BLaER1 treated with 17β-estradiol and CSF1 and Interleukin-3, amounts not matched to agents 10 nM and 100 nM (cell line): ENCODE results near the gene OGDH.
A peak's percentile ranks its signal among the peaks of the same experiment; 100 is the strongest.

ENCODE experiments used
- H3K27ac ChIP-seq, 11 experiments: shearing (Covaris generic); formaldehyde crosslinking; 2 replicates each; pipeline ENCODE4 v1.8.1; 2022
- H3K27me3 ChIP-seq, 11 experiments: shearing (Covaris generic); formaldehyde crosslinking; 2 replicates each; pipeline ENCODE4 v1.8.1; 2022
- H3K36me3 ChIP-seq, 11 experiments: shearing (Covaris generic); formaldehyde crosslinking; 2 replicates each; pipeline ENCODE4 v1.8.1; 2022
- H3K4me1 ChIP-seq, 10 experiments: shearing (Covaris generic); formaldehyde crosslinking; 2 replicates each; pipeline ENCODE4 v1.8.1; 2022
- H3K4me2 ChIP-seq, 11 experiments: shearing (Covaris generic); formaldehyde crosslinking; 2 replicates each; pipeline ENCODE4 v1.8.1; 2022
- H3K4me3 ChIP-seq, 10 experiments: shearing (Covaris generic); formaldehyde crosslinking; 2 replicates each; pipeline ENCODE4 v1.8.1; 2022
- H3K9ac ChIP-seq, 11 experiments: shearing (Covaris generic); formaldehyde crosslinking; 2 replicates each; pipeline ENCODE4 v1.8.1; 2022
- H3K9me3 ChIP-seq, 11 experiments: shearing (Covaris generic); formaldehyde crosslinking; replicated peaks in 1 of 11; 2 replicates each; pipeline ENCODE4 v1.8.1; 2022
- H4K20me1 ChIP-seq, 11 experiments: shearing (Covaris generic); formaldehyde crosslinking; 2 replicates each; pipeline ENCODE4 v1.8.1; 2022
- Cebpa-rat ChIP-seq, 11 experiments: shearing (Covaris generic); IDR thresholded peaks; 2 replicates each; pipeline ENCODE4 v1.8.1; 2022

OGDH gene

GRCh38 chr7:44626620-44627019 lies 20.2 kb downstream of the OGDH start:
- Histone ChIP-seq H3K9me3 (peaks cover 0 to 2% (median 0%) of the 10 kb centered on the region in 11 experiments; a peak in 2 of 22 replicates), H4K20me1 (peaks cover 0 to 60% (median 31%) of the 10 kb centered on the region in 11 experiments; a peak in 18 of 22 replicates), H3K36me3 (peaks cover 47 to 77% (median 61%) of the 10 kb centered on the region in 11 experiments), H3K9ac (0 out of 22 replicates have a peak overlapping the region, but pooled peaks of 1 of the 11 experiments have one; percentile 22), H3K4me1 (peaks cover 11 to 94% (median 40%) of the 10 kb centered on the region in 10 experiments; a peak in 19 of 20 replicates), H3K27ac (peak overlapping the region in 3 of 11 experiments; percentile 15 to 28 (median 20); a peak in 4 of 22 replicates), H3K27me3 (no peaks in the 10 kb centered on the region), H3K4me3 (no peak overlapping the region), H3K4me2 (peak overlapping the region in 1 of 11 experiments; percentile 18; a peak in 1 of 22 replicates)
- TF ChIP-seq Cebpa-rat (IDR thresholded peaks at IDR 0.05) = no peak

DNA sequence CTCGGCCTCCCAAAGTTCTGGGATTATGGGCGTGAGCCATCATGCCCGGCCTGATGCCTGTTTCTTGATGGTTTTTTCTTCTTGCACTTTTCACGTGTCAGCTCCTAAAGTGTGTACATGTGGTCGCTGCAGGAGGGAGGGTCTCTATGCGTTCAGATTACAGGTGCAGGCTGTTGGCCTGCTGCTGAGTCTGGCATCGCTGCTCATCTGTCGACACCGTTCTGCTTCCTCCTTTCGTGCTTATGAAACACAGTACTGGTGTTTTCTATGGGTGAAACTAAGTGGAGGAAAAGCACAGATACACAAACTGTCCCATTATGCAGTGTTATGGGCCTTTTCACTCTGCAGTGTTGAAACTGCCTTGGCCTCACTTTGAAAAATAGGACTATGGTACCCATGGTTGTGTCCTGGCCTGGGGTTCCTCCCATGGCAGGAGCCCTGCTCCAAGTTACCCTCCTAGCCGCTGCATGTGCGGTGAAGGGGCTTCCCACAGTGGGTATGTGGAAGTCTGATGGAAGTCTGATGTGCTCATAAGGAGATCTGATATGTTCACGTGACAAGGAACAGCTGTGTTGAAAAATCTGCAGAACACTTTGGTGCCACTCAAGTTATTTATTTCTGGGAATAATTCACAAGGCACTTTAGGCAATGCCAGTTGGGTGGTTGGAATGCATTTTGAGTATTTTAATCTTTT lies 23.5 kb downstream of the OGDH start:
- Histone ChIP-seq H3K9ac (peak overlapping the region in 10 of 11 experiments; percentile 13 to 75 (median 68); a peak in 15 of 22 replicates), H3K9me3 (no peaks in the 10 kb centered on the region), H3K27ac (peak overlapping the region; percentile 68 to 97 (median 84)), H3K4me1 (peaks cover 15 to 97% (median 61%) of the 10 kb centered on the region in 10 experiments; a peak in 19 of 20 replicates), H3K4me3 (no peak overlapping the region), H3K36me3 (peaks cover 39 to 82% (median 61%) of the 10 kb centered on the region in 11 experiments), H3K27me3 (no peaks in the 10 kb centered on the region), H4K20me1 (peaks cover 0 to 31% (median 0%) of the 10 kb centered on the region in 11 experiments; a peak in 5 of 22 replicates), H3K4me2 (peak overlapping the region in 9 of 11 experiments; percentile 54 to 97 (median 76); a peak in 15 of 22 replicates)
- TF ChIP-seq Cebpa-rat (IDR thresholded peaks at IDR 0.05) = no peak

DNA sequence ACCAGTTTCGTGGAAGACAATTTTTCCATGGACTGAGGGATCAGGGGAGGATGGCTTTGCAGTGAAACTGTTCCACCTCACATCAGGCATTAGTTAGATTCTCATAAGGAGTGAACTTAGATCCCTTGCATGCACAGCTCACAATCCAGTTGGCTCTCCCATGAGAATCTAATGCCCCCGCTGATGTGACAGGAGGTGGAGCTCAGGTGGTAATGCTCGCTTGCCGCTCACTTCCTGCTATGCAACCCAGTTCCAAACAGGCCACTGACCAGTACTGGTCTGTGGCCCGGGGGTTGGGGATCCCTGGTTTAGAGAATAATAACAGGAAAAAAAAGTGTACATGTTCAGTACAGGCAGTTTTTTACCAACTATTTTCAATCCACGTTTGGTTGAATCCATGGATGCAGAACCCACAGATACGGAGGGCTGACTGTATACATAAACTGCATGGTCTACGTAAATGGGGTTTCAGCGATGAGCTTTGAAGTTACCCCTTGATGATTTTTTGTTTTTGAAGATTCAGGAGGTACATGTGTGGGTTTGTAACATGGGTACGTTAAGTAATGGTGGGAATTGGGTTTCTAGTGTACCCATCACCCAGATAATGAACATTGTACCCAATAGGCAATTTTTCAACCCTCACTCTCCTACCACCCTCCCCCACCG lies 24.5 kb downstream of the OGDH start:
- Histone ChIP-seq H3K4me2 (peak overlapping the region; percentile 23 to 97 (median 67)), H3K27ac (peak overlapping the region; percentile 68 to 97 (median 84)), H3K9me3 (no peaks in the 10 kb centered on the region), H3K36me3 (peaks cover 30 to 76% (median 51%) of the 10 kb centered on the region in 11 experiments), H3K4me3 (peak overlapping the region in 3 of 10 experiments; percentile 8 to 9 (median 8); a peak in 3 of 20 replicates), H4K20me1 (peaks cover 0 to 23% (median 0%) of the 10 kb centered on the region in 11 experiments; a peak in 3 of 22 replicates), H3K27me3 (no peaks in the 10 kb centered on the region), H3K9ac (peak overlapping the region in 10 of 11 experiments; percentile 23 to 77 (median 70); a peak in 16 of 22 replicates), H3K4me1 (peaks cover 15 to 100% (median 70%) of the 10 kb centered on the region in 10 experiments; a peak in 19 of 20 replicates)
- no peak for TF ChIP-seq Cebpa-rat (IDR thresholded peaks at IDR 0.05)

- no peaks in the 10 kb centered on the region for H3K9me3 ChIP-seq
- H3K4me2 ChIP-seq = peak overlapping the region; percentile 23 to 97 (median 67)
- H3K9ac ChIP-seq = peak overlapping the region; percentile 37 to 77 (median 70); a peak in 20 of 22 replicates
Observed at GRCh38 chr7:44631458-44632115, 25.2 kb downstream of the OGDH start.

GRCh38 chr7:44632196-44632595 lies 25.8 kb downstream of the OGDH start:
- H3K4me3 ChIP-seq = peak overlapping the region in 3 of 10 experiments; percentile 5 to 19 (median 8); a peak in 3 of 20 replicates
- H4K20me1 ChIP-seq = peaks cover 0 to 17% (median 0%) of the 10 kb centered on the region in 11 experiments; a peak in 2 of 22 replicates
- peaks cover 17 to 76% (median 42%) of the 10 kb centered on the region in 11 experiments for H3K36me3 ChIP-seq
- no peaks in the 10 kb centered on the region for H3K9me3 ChIP-seq
- H3K9ac ChIP-seq = peak overlapping the region in 10 of 11 experiments; percentile 59 to 77 (median 70); a peak in 18 of 22 replicates
- no peaks in the 10 kb centered on the region for H3K27me3 ChIP-seq
- H3K4me2 ChIP-seq = peak overlapping the region in 10 of 11 experiments; percentile 52 to 97 (median 72); a peak in 19 of 22 replicates
- TF ChIP-seq Cebpa-rat (IDR thresholded peaks at IDR 0.05) = no peak
- peaks cover 15 to 100% (median 82%) of the 10 kb centered on the region in 10 experiments; a peak in 19 of 20 replicates for H3K4me1 ChIP-seq
- peak overlapping the region; percentile 68 to 97 (median 84) for H3K27ac ChIP-seq

More at GRCh38 chr7:44631458-44632115, 25.2 kb downstream of the OGDH start:
- peak in 9 of 11 experiments; percentile 42 to 87 (median 74); a peak in 16 of 22 replicates for TF ChIP-seq Cebpa-rat (IDR thresholded peaks at IDR 0.05)
- H3K36me3 ChIP-seq = peaks cover 23 to 76% (median 48%) of the 10 kb centered on the region in 11 experiments
- no peaks in the 10 kb centered on the region for H3K27me3 ChIP-seq
- peak overlapping the region; percentile 68 to 97 (median 84) for H3K27ac ChIP-seq
- H3K4me1 ChIP-seq = peaks cover 15 to 100% (median 76%) of the 10 kb centered on the region in 10 experiments; a peak in 19 of 20 replicates
- peaks cover 0 to 23% (median 0%) of the 10 kb centered on the region in 11 experiments; a peak in 3 of 22 replicates for H4K20me1 ChIP-seq
- peak overlapping the region in 4 of 10 experiments; percentile 5 to 19 (median 8); a peak in 6 of 20 replicates for H3K4me3 ChIP-seq

- Histone ChIP-seq H3K36me3 (peaks cover 8 to 69% (median 32%) of the 10 kb centered on the region in 11 experiments; a peak in 19 of 22 replicates), H3K9ac (peak overlapping the region in 1 of 11 experiments; percentile 30; a peak in 4 of 22 replicates), H3K9me3 (no peaks in the 10 kb centered on the region), H3K27ac (peak overlapping the region; percentile 15 to 97 (median 84); a peak in 18 of 22 replicates), H3K4me2 (peak overlapping the region in 6 of 11 experiments; percentile 17 to 97 (median 94); a peak in 12 of 22 replicates), H3K4me1 (peaks cover 26 to 100% (median 95%) of the 10 kb centered on the region in 10 experiments), H3K4me3 (no peak overlapping the region), H4K20me1 (peaks cover 0 to 13% (median 0%) of the 10 kb centered on the region in 11 experiments; a peak in 1 of 22 replicates), H3K27me3 (no peaks in the 10 kb centered on the region)
- no peak for TF ChIP-seq Cebpa-rat (IDR thresholded peaks at IDR 0.05)
Observed at GRCh38 chr7:44633254-44634186, 27.1 kb downstream of the OGDH start.
